Measurements from ENCODE around the gene CHST15. TPM values are rescaled to one million over a fixed set of nuclear protein-coding genes. Genes with fewer than 3 reads are reported as not detected.

The CHST15 gene
- total and polyA plus RNA-seq, 2 of the 13 experiments (the other 11 are each of a cell fraction or from before 2014, with no cell fraction given), result 1.4 to 94.7 TPM

GRCh38 chr10:124116771-124117510 lies 23.5 kb upstream of the CHST15 start:
- TF ChIP-seq ZNF34 (CRISPR knock-in tag; IDR thresholded peaks at IDR 0.05; ENCODE audit: borderline replicate concordance), result no peak
- no peak for TF ChIP-seq NR3C1 (CRISPR knock-in tag; IDR thresholded peaks at IDR 0.05)
- no peak for TF ChIP-seq FOSL2 (CRISPR knock-in tag; IDR thresholded peaks at IDR 0.05)
- TF ChIP-seq SCMH1 (CRISPR knock-in tag; IDR thresholded peaks at IDR 0.05; ENCODE audit: borderline replicate concordance), result no peak
- TF ChIP-seq MBD4 (IDR thresholded peaks at IDR 0.05; ENCODE audit: borderline replicate concordance, low read length), result no peak
- WGBS (ENCODE audit: low lambda C conversion rate), result 36% methylated on average over 7 of the region's 12 CpGs
- no peak for ATAC-seq
- no peaks in the 10 kb centered on the region for H3K36me3 ChIP-seq (replicated peaks in 1 of 2; ENCODE audit: control insufficient read depth in 1 of 2, insufficient read depth in 2 of 2, low read length in 2 of 2)
- no peak overlapping the region for H2AFZ ChIP-seq (ENCODE audit: low read length)
- BruUV-seq (replicated peaks), result no TSS peak
- no peaks in the 10 kb centered on the region for H3K9me3 ChIP-seq (ENCODE audit: low read length)
- no peak for FAIRE-seq
- intact Hi-C loops (cut with micrococcal nuclease; ENCODE audit: unreplicated experiment), result no loop called here
- H3K9ac ChIP-seq (ENCODE audit: insufficient read depth, low read depth, low read length), result no peak overlapping the region
- H4K20me1 ChIP-seq (ENCODE audit: insufficient read depth, low read length), result no peaks in the 10 kb centered on the region
- ChIA-PET POLR2A (no interaction called here), CTCF (ENCODE audit: low intra/inter-chr PET ratio, low total read pairs) (no interaction called here)
- no peak for DNase-seq (ENCODE audit: low spot score)
- no peaks in the 10 kb centered on the region for H3K4me1 ChIP-seq (ENCODE audit: insufficient read depth, low read length)
- H3K4me3 ChIP-seq (replicated peaks in 1 of 3; ENCODE audit: insufficient read depth in 1 of 3, low read depth in 2 of 3, low read length in 3 of 3), result no peak overlapping the region
- H3K4me2 ChIP-seq (ENCODE audit: low read depth, low read length), result no peak overlapping the region
- H3K27ac ChIP-seq (ENCODE audit: extremely low read length, insufficient read depth, low read length), result no peak overlapping the region
- in situ Hi-C loops (cut with HindIII; ENCODE audit: extremely low pct_ligation_motif_present, low pct_unique_long_range_greater_than_20kb), result no loop called here
- no peaks in the 10 kb centered on the region for H3K79me2 ChIP-seq (ENCODE audit: insufficient read depth, low read length)
- peaks cover 11 to 50% of the 10 kb centered on the region in 2 experiments; a peak in 3 of 5 replicates for H3K27me3 ChIP-seq (ENCODE audit: control insufficient read depth in 1 of 2, insufficient read depth in 2 of 2, low read length in 2 of 2)

DNA sequence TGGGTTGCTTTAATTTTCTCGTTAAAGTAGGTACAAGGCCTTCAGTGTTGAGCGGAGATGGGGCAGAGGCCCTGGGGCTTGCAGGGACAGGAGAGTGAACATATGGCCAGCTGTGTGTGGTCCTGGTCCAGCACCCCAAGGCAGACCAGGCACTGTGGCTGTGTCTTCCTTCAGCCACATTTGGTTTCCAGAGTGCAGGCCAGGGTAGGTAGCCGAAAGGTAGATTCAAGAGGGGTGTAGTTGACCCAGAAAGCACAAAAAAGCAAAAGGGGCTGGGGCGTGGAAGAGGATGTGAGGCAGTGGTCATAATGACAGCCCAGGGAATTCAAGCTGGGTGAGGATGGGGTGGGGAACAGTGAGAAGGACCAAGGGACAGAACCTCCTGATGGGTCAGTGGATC lies 21.3 kb upstream of the CHST15 start:
- Histone ChIP-seq H3K79me2 (ENCODE audit: insufficient read depth, low read length) (no peaks in the 10 kb centered on the region), H4K20me1 (ENCODE audit: insufficient read depth, low read length) (no peaks in the 10 kb centered on the region), H3K4me3 (replicated peaks in 1 of 3; ENCODE audit: insufficient read depth in 1 of 3, low read depth in 2 of 3, low read length in 3 of 3) (no peak overlapping the region), H3K4me2 (ENCODE audit: low read depth, low read length) (no peak overlapping the region), H3K27me3 (ENCODE audit: control insufficient read depth in 1 of 2, insufficient read depth in 2 of 2, low read length in 2 of 2) (peaks cover 12 to 64% of the 10 kb centered on the region in 2 experiments; a peak in 4 of 5 replicates), H3K27ac (ENCODE audit: extremely low read length, insufficient read depth, low read length) (no peak overlapping the region), H3K4me1 (ENCODE audit: insufficient read depth, low read length) (no peaks in the 10 kb centered on the region), H3K36me3 (replicated peaks in 1 of 2; ENCODE audit: control insufficient read depth in 1 of 2, insufficient read depth in 2 of 2, low read length in 2 of 2) (no peaks in the 10 kb centered on the region), H2AFZ (ENCODE audit: low read length) (no peak overlapping the region), H3K9me3 (ENCODE audit: low read length) (no peaks in the 10 kb centered on the region), H3K9ac (ENCODE audit: insufficient read depth, low read depth, low read length) (no peak overlapping the region)
- no peak for DNase-seq (ENCODE audit: low spot score)
- WGBS (ENCODE audit: low lambda C conversion rate), result 25% methylated on average over 3 of the region's 4 CpGs
- intact Hi-C loops (cut with micrococcal nuclease; ENCODE audit: unreplicated experiment), result no loop called here
- in situ Hi-C loops (cut with HindIII; ENCODE audit: extremely low pct_ligation_motif_present, low pct_unique_long_range_greater_than_20kb), result no loop called here
- no TSS peak for BruUV-seq (replicated peaks)
- no peak for ATAC-seq
- no peak for FAIRE-seq
- ChIA-PET POLR2A (no interaction called here), CTCF (ENCODE audit: low intra/inter-chr PET ratio, low total read pairs) (no interaction called here)
- TF ChIP-seq CSRNP1 (CRISPR knock-in tag; IDR thresholded peaks at IDR 0.05) (no peak), GZF1 (CRISPR knock-in tag; IDR thresholded peaks at IDR 0.05) (no peak), BCL6 (CRISPR knock-in tag; IDR thresholded peaks at IDR 0.05) (no peak), RAD21 (CRISPR knock-in tag; IDR thresholded peaks at IDR 0.05) (no peak), ZBTB33 (CRISPR knock-in tag; IDR thresholded peaks at IDR 0.05) (no peak), SETDB1 (CRISPR knock-in tag; IDR thresholded peaks at IDR 0.05; ENCODE audit: borderline replicate concordance) (no peak), ZNF20 (CRISPR knock-in tag; IDR thresholded peaks at IDR 0.05) (no peak), PPARG (CRISPR knock-in tag; conservative IDR thresholded peaks at IDR 0.05) (no peak), CBX5 (CRISPR knock-in tag; IDR thresholded peaks at IDR 0.05; ENCODE audit: borderline replicate concordance) (no peak)

Measured in HepG2 (cell line).